NOMO-1 treated with dmso at 0.1 percent for 144 hours (cell line): Measurements from ENCODE around the gene PTPRN2.
A peak's percentile ranks its signal among the peaks of the same experiment; 100 is the strongest.
"Not testable (repeated sequence)": the region's sequence is repeated elsewhere in the genome, so short reads cannot be mapped to it uniquely, and the experiment has no call there.

Experiments used
- DNase-seq: peaks from one replicate; lab custom pipeline; 2025; ENCODE audit not compliant: unreplicated experiment; lab: John Stamatoyannopoulos, UW

Gene PTPRN2

GRCh38 chr7:157784041-157784835 lies 803.4 kb downstream of the PTPRN2 start:
- DNase-seq = no peak

DNA sequence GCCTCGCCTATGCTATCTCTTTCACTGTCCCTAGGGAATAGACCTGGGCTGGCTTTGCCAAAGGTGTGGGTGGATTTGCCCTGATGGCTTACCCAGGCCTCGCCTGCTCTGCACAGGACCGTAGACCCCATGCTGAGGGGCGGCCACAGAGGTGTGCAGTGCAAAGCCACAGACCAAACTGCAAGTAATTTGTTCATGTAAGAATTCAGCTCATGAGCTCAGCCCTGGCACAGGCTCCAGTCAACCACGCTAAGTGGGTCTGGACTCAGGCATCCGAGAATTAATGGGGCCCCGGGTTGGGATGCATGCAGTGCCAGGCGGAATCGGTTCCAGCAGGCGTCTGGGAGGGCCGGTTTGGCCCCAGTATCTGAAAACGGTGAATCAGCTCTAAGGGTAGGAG lies 805.6 kb downstream of the PTPRN2 start:
- DNase-seq = no peak

- no peak for DNase-seq
These were observed 806.9 kb downstream of the PTPRN2 start for GRCh38 chr7:157780721-157781120.

DNA sequence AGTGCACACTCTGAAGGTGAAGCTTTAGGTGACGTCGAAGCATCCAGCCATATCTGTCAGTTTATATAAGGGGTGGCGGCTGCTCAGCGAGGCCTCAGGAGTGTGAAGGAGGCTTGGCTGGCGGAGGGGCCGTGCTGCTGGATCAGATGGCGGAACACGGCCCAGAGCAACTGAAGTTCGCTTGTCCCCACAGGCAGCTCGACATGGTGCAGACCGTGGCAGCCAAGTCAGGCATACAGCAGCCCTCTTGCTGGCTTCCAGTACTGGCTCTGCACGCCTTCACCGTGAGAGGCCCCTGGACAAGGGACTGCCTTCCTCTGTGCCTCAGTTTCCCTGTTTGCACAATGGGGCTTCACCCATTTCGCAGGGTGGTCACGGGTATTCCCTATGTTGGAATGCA lies 807.3 kb downstream of the PTPRN2 start:
- DNase-seq = no peak

DNA sequence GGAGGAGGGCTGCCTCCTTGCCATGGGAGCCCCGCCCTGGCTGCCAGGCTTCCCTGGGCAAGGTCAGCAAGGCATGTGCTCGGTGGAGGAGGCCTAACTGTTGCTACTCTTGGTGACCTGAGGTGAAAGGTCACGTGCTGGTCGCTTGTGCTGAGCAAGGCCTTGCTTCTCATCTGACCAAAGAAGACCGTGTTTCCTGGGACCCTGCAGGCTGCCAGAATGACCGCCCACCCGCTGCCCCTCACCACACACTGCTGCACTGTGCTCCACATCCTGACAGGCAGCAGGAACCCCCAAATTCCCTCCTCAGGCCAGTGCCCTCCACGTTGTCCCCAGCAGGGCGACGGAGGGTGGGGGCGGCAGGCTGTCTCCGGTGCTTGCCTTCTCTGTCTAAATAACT lies 808.4 kb downstream of the PTPRN2 start:
- no peak for DNase-seq

GRCh38 chr7:157777194-157777762 lies 810.3 kb downstream of the PTPRN2 start:
- not testable (repeated sequence) for DNase-seq

GRCh38 chr7:157775560-157776332 lies 811.9 kb downstream of the PTPRN2 start:
- no peak for DNase-seq

GRCh38 chr7:157775021-157775559 lies 812.5 kb downstream of the PTPRN2 start:
- no peak for DNase-seq

- DNase-seq = no peak
These were observed 813.1 kb downstream of the PTPRN2 start for GRCh38 chr7:157774495-157774894.

DNA sequence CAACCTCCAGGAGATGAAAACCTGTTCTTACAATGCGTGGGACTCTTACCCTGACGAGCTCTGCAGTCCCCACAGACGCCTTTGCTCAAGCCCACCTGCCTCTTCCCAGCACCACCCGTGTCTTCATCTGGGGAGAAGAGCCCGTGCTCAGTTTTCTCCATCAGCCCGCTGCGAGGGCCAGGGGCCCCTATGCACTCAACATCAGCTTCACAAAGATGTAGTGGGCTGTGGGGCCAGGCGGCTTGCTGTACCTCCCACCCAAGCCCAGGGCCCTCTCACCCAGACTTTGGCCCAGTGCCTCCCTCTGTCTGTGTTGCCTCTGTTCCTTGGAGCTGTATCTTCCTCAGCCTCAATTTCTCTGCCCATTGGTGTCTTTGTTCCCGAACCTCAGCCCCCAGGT lies 814.3 kb downstream of the PTPRN2 start:
- DNase-seq = no peak

DNA sequence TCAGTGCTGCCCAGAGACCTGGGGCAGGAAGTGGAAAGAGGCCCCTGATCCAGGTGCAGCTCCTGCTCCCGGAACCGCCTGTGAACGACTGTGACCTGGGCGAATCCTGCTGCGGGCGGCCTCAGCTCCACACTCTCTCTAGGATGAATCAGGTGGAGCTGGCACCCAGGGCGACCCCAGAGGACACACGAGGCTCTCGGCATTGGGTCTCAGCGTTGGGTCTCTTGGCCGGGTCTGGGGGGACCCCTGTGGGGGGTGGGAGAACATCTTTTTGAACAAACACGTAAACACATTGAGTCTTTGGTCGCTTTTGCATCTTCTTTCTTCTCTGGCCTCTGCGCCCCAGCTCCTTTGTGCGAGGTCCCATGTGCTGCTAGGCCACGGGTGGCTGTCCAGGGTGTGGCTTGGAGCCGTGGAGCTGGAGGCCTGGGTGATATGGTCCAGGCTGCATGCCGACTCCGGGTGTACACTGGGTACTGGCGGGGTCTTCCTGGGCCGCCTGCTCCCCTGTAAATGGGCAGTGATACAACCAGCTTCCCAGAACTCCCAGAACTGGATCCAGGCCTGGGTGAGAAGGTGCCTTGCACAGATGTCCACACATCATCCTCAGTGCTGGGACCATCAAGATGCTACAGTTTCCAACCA lies 815.0 kb downstream of the PTPRN2 start:
- no peak for DNase-seq

- DNase-seq = no peak
These were observed 815.9 kb downstream of the PTPRN2 start for GRCh38 chr7:157771689-157772088.

GRCh38 chr7:157770716-157771320 lies 816.8 kb downstream of the PTPRN2 start:
- no peak for DNase-seq

- DNase-seq = peak; percentile 58
These were observed 818.0 kb downstream of the PTPRN2 start for GRCh38 chr7:157769526-157770215.

DNA sequence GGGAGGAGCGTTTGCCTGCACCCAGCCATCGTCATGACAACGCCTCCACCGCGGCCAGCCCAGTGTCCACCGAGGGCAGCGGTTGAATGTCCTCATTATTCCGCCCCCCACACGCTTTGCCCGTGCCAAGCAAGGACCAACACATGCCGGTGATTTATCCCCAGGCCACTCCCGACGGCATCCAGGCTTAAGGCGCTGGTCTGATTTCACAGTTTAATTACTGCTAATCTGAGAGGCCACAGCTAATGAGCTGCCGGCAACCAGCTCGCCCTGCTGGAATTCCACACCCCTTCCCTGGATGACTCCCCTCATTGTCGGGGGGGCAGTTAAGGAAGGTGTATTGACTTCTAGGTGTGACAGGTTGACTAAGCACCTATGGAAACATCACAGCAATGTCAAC lies 818.5 kb downstream of the PTPRN2 start:
- no peak for DNase-seq

DNA sequence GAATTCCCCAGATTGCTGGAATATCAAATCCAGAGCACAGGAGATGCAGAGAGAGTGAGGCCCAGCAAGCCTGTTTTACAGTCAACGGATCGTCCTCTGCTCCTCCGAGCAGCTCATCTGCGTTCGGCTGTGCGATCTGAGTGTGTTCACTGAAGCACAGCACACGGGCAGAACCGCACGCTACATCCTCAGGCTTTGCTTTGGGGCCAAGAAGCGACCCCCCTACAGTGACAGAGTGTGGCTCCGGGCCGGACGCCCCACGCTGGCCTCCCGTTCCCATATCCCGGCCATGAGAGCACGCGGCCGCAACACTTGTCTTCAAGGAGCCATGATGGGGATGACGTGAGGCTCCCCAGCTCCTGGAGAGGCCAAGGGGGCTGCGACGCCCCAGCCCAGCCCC lies 819.4 kb downstream of the PTPRN2 start:
- no peak for DNase-seq

DNA sequence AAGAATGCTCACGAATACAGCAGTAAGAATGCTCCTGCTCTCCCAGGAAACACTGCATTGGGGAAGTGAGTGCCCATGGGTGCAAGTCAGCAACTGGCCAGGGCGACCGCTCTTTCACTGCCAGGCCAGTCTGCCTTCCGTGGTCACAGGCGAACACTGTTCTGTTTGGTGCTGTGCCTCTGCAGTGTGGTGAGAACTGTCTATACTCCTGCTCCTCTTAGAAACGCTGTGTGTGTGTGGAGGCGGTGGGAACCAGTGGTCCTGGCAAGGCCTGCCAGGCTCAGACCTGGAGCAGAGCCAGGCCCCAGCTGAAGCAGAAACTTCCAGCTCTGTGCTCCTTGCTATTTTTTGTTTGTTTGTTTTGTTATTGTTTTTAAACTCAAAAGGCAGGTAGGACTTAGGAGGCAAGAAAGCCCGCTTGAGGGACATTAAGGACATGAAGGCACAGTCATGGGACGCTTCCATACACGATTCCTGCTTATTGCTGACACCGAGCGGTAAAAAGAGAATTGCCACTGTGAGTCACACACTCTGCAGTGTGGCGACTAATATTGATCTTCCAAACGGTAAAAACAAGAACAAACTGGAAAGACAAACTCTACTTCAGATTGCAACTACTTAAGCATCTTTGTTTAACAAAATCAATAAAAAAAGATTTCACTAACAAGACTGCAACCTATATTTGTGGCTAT lies 820.0 kb downstream of the PTPRN2 start:
- no peak for DNase-seq

DNA sequence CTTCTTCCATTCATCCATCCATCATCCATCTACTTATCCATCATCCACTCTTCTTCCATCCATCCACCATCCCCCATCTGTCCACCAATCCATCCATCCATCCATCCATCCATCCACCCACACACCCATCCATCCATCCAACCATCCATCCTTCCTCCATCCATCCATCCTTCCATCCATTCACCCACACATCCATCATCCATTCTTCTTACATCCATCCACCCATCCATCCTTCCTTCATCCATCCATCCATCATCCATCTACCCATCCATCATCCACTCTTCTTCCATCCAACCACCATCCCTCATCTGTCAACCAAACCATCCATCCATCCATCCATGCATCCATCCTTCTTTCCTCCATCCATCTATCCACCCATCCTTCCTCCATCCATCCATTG lies 821.5 kb downstream of the PTPRN2 start:
- DNase-seq = no peak

- DNase-seq = no peak
These were observed 822.6 kb downstream of the PTPRN2 start for GRCh38 chr7:157764946-157765537.
